Measurements from ENCODE around the gene STAMBPL1.

Gene STAMBPL1

GRCh38 chr10:88899886-88900285, 19.8 kb downstream of the STAMBPL1 start:
- H3K4me3 ChIP-seq (ENCODE audit: low read depth in 1 of 2, low read length in 1 of 2), result no peak overlapping the region
- no peak overlapping the region for H3K27ac ChIP-seq
- no peaks in the 10 kb centered on the region for H3K9me3 ChIP-seq
- H3K36me3 ChIP-seq, result peaks cover 19% of the 10 kb centered on the region
- no peaks in the 10 kb centered on the region for H3K27me3 ChIP-seq
- no peak for TF ChIP-seq CTCF (IDR thresholded peaks at IDR 0.05)
- H3K4me1 ChIP-seq (ENCODE audit: control insufficient read depth in 1 of 2, insufficient read depth in 1 of 2, low read depth in 1 of 2, low read length in 1 of 2), result peaks cover 0 to 5% of the 10 kb centered on the region in 2 experiments

DNA sequence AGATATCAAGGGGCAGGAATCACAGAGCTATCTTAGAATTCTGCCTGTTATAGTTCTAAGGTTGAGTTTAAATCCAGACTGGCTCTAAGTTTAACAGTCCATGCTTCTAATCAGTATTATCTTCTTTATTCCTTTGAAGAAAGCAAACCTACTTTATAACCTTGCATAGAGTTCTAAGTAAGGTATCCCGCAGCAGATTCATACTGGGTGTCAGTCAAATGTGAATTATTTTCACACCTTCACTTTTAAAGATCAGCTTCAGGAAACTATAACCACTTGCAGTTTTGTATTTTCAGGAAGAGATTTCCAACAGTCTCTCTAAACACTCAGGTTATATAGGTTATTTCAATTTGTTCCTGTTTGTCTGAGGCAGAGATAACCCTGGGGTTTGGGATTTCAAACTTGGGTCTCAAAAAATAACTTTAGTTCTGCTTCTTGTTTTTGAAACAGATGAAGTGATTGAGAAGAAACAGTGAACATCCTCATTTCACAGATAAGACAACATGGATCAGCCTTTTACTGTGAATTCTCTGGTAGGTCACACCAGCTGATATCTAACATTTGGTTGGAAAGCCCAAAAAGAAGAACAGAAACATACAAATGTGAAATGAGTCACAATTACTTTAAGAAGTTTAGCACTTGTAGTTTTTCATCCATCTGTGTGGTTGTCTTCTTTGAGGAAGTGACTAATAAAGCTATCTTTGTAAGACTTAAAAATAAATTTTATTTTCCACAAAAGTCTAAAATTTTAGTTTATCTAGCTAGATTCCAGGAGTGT, 21.4 kb downstream of the STAMBPL1 start:
- H3K4me1 ChIP-seq (ENCODE audit: control insufficient read depth in 1 of 2, insufficient read depth in 1 of 2, low read depth in 1 of 2, low read length in 1 of 2), result peaks cover 0 to 5% of the 10 kb centered on the region in 2 experiments
- H3K4me3 ChIP-seq (ENCODE audit: low read depth in 1 of 2, low read length in 1 of 2), result no peak overlapping the region
- no peak for TF ChIP-seq CTCF (IDR thresholded peaks at IDR 0.05)
- peaks cover 32% of the 10 kb centered on the region for H3K36me3 ChIP-seq
- no peaks in the 10 kb centered on the region for H3K9me3 ChIP-seq
- H3K27ac ChIP-seq, result peak overlapping the region; percentile 52
- no peaks in the 10 kb centered on the region for H3K27me3 ChIP-seq

GRCh38 chr10:88901984-88902789, 22.1 kb downstream of the STAMBPL1 start:
- Histone ChIP-seq H3K9me3 (no peaks in the 10 kb centered on the region), H3K4me1 (ENCODE audit: control insufficient read depth in 1 of 2, insufficient read depth in 1 of 2, low read depth in 1 of 2, low read length in 1 of 2) (peaks cover 0 to 5% of the 10 kb centered on the region in 2 experiments), H3K27ac (peak overlapping the region; percentile 52), H3K27me3 (no peaks in the 10 kb centered on the region), H3K4me3 (ENCODE audit: low read depth in 1 of 2, low read length in 1 of 2) (no peak overlapping the region), H3K36me3 (peaks cover 38% of the 10 kb centered on the region)
- no peak for TF ChIP-seq CTCF (IDR thresholded peaks at IDR 0.05)

DNA sequence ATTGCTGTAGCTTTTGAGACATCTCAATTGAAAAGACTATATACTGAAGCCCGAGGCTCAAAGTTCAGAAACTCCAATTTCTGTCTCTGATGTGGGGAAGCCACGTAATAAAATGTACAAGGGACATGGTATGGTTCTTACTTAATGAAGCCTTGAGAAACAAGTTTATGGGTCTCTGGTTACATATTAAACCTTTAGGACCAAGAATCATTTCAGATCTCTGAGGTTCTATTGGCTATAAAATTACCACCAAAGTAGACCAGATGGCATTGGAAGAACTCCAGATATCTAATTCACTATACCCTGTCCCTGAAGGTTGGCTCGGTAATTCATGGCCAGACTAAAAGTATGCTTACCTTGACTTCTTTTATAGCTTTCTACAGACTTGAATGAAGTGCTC, 23.7 kb downstream of the STAMBPL1 start:
- peaks cover 0 to 9% of the 10 kb centered on the region in 2 experiments for H3K4me1 ChIP-seq (ENCODE audit: control insufficient read depth in 1 of 2, insufficient read depth in 1 of 2, low read depth in 1 of 2, low read length in 1 of 2)
- H3K36me3 ChIP-seq, result peaks cover 38% of the 10 kb centered on the region
- H3K4me3 ChIP-seq (ENCODE audit: low read depth in 1 of 2, low read length in 1 of 2), result no peak overlapping the region
- no peaks in the 10 kb centered on the region for H3K27me3 ChIP-seq
- no peak overlapping the region for H3K27ac ChIP-seq
- no peaks in the 10 kb centered on the region for H3K9me3 ChIP-seq
- no peak for TF ChIP-seq CTCF (IDR thresholded peaks at IDR 0.05)

- no peak overlapping the region for H3K4me3 ChIP-seq (ENCODE audit: low read depth in 1 of 2, low read length in 1 of 2)
- peaks cover 38% of the 10 kb centered on the region for H3K36me3 ChIP-seq
- no peaks in the 10 kb centered on the region for H3K27me3 ChIP-seq
- TF ChIP-seq CTCF (IDR thresholded peaks at IDR 0.05), result no peak
- peaks cover 0 to 13% of the 10 kb centered on the region in 2 experiments for H3K4me1 ChIP-seq (ENCODE audit: control insufficient read depth in 1 of 2, insufficient read depth in 1 of 2, low read depth in 1 of 2, low read length in 1 of 2)
- H3K9me3 ChIP-seq, result no peaks in the 10 kb centered on the region
- H3K27ac ChIP-seq, result no peak overlapping the region
Measured at GRCh38 chr10:88906921-88907320, 26.9 kb downstream of the STAMBPL1 start.

All from neutrophil (primary cell).